Measurements from ENCODE around the gene ZNF107. TPM values are rescaled to one million over a fixed set of nuclear protein-coding genes. Genes with fewer than 3 reads are reported as not detected.

ZNF107 gene
- total RNA-seq, 1 experiment from 2014 or later = 24.7 TPM

GRCh38 chr7:64626557-64626956, 39.4 kb upstream of the ZNF107 start:
- Histone ChIP-seq H4K8ac (replicated peaks; ENCODE audit: insufficient read length, low read depth, low read length) (no peak overlapping the region), H2BK120ac (ENCODE audit: low read depth, low read length, poor library complexity, severe bottlenecking) (no peak overlapping the region), H4K91ac (ENCODE audit: insufficient read length, low read depth, low read length) (no peak overlapping the region), H2AK5ac (ENCODE audit: insufficient read length, low read length) (no peak overlapping the region), H3K9ac (ENCODE audit: extremely low read depth, insufficient read length, low read length) (no peak overlapping the region), H3K9me3 (ENCODE audit: control insufficient read depth, low read depth, low read length) (peaks cover 76% of the 10 kb centered on the region), H4K20me1 (ENCODE audit: control insufficient read depth, insufficient read depth, insufficient read length) (no peaks in the 10 kb centered on the region), H2BK15ac (ENCODE audit: low read depth, low read length) (no peak overlapping the region), H4K5ac (ENCODE audit: insufficient read length, low read depth, low read length) (no peak overlapping the region), H3K23ac (ENCODE audit: insufficient read length, low read depth, low read length) (no peak overlapping the region), H2BK12ac (ENCODE audit: insufficient read length, low read depth, low read length) (no peak overlapping the region), H3K4me1 (ENCODE audit: insufficient read depth, low read length) (no peaks in the 10 kb centered on the region), H2BK5ac (ENCODE audit: insufficient read length, low read length) (no peak overlapping the region), H3K23me2 (ENCODE audit: insufficient read length, low read depth, low read length, poor library complexity, severe bottlenecking) (no peaks in the 10 kb centered on the region), H3K79me2 (ENCODE audit: insufficient read depth, low read length) (no peaks in the 10 kb centered on the region), H3K56ac (ENCODE audit: insufficient read length, low read depth, low read length) (no peak overlapping the region), H3K14ac (ENCODE audit: insufficient read depth, low read length) (no peak overlapping the region), H2AFZ (ENCODE audit: low read length) (no peak overlapping the region), H3K4ac (ENCODE audit: low read depth, low read length) (no peak overlapping the region), H3T11ph (ENCODE audit: low read length) (no peak overlapping the region), H2BK20ac (ENCODE audit: low read depth, low read length, poor library complexity, severe bottlenecking) (no peak overlapping the region), H3K79me1 (ENCODE audit: insufficient read depth, low read depth, low read length, poor library complexity, severe bottlenecking) (no peaks in the 10 kb centered on the region), H3K27ac (ENCODE audit: insufficient read length, low read depth, low read length) (no peak overlapping the region), H3K18ac (ENCODE audit: insufficient read length, low read depth, low read length) (no peak overlapping the region), H3K4me2 (ENCODE audit: insufficient read depth, insufficient read length, low read length) (no peak overlapping the region), H3K27me3 (ENCODE audit: insufficient read depth, low read length) (no peaks in the 10 kb centered on the region)
- Mint-ChIP-seq H3K36me3 (ENCODE audit: insufficient read depth in 1 of 3, low read depth in 3 of 3) (peaks cover 0 to 24% (median 4%) of the 10 kb centered on the region in 3 experiments; a peak in 4 of 7 replicates), H3K9me3 (peaks cover 81 to 82% of the 10 kb centered on the region in 2 experiments), H3K27me3 (ENCODE audit: low read depth) (no peaks in the 10 kb centered on the region), H3K27ac (no peak overlapping the region), H3K4me1 (no peaks in the 10 kb centered on the region), H3K4me3 (no peak overlapping the region)
- TF ChIP-seq CTCF (conservative IDR thresholded peaks at IDR 0.05) = no peak
- no CpG with 5 or more reads among the region's 2 CpGs for WGBS (ENCODE audit: extremely low coverage, insufficient read length, low lambda C conversion rate)
- DNase-seq = no peak

Data from H9 (cell line).